HG02610 (cell line): ENCODE measurements around the gene PACSIN1.

Source experiments
- ATAC-seq: cut with Tn5 transposase; IDR thresholded peaks from one replicate; pipeline ENCODE4 v1.9.1; 2021; ENCODE audit warnings: mild to moderate bottlenecking, moderate library complexity; ENCODE audit not compliant: unreplicated experiment

Gene PACSIN1

GRCh38 chr6:34526992-34527728, 61.3 kb downstream of the PACSIN1 start:
- ATAC-seq = peak; percentile 85

- ATAC-seq = no peak
These were observed 62.1 kb downstream of the PACSIN1 start for GRCh38 chr6:34527751-34528670.

GRCh38 chr6:34528996-34529664, 63.3 kb downstream of the PACSIN1 start:
- no peak for ATAC-seq

- ATAC-seq = no peak
These were observed 63.9 kb downstream of the PACSIN1 start for GRCh38 chr6:34529665-34530327.

- no peak for ATAC-seq
These were observed 65.0 kb downstream of the PACSIN1 start for GRCh38 chr6:34530753-34531365.

- no peak for ATAC-seq
These were observed 65.8 kb downstream of the PACSIN1 start for GRCh38 chr6:34531580-34532201.

GRCh38 chr6:34532230-34532629, 66.4 kb downstream of the PACSIN1 start:
- no peak for ATAC-seq

- no peak for ATAC-seq
These were observed 68.3 kb downstream of the PACSIN1 start for GRCh38 chr6:34534146-34534545.

GRCh38 chr6:34534656-34535055, 68.8 kb downstream of the PACSIN1 start:
- ATAC-seq = no peak

- ATAC-seq = no peak
These were observed 69.3 kb downstream of the PACSIN1 start for GRCh38 chr6:34535199-34535598.

GRCh38 chr6:34535646-34536045, 69.8 kb downstream of the PACSIN1 start:
- no peak for ATAC-seq

- no peak for ATAC-seq
These were observed 70.5 kb downstream of the PACSIN1 start for GRCh38 chr6:34536251-34536958.

- ATAC-seq = no peak
These were observed 71.3 kb downstream of the PACSIN1 start for GRCh38 chr6:34536959-34537848.

GRCh38 chr6:34537922-34538550, 72.2 kb downstream of the PACSIN1 start:
- no peak for ATAC-seq

- ATAC-seq = no peak
These were observed 72.7 kb downstream of the PACSIN1 start for GRCh38 chr6:34538581-34538980.

- no peak for ATAC-seq
These were observed 73.3 kb downstream of the PACSIN1 start for GRCh38 chr6:34539181-34539580.

GRCh38 chr6:34540222-34540621, 74.3 kb downstream of the PACSIN1 start:
- no peak for ATAC-seq

- ATAC-seq = no peak
These were observed 75.0 kb downstream of the PACSIN1 start for GRCh38 chr6:34540841-34541240.
